Left lobe of liver (tissue), 2 donors: Measurements from ENCODE around the gene PRR15L. TPM values are rescaled to one million over a fixed set of nuclear protein-coding genes. Genes with fewer than 3 reads are reported as not detected.
A peak's percentile ranks its signal among the peaks of the same experiment; 100 is the strongest.
"Not testable (repeated sequence)": the region's sequence is repeated elsewhere in the genome, so short reads cannot be mapped to it uniquely, and the experiment has no call there.

Experiments used
- ATAC-seq: fragments of 200-7000 bp; cut with Tn5 transposase; one replicate; pipeline ENCODE4 v1.9.1; 2020; ENCODE audit warnings: mild to moderate bottlenecking, moderate library complexity
- DNase-seq: peaks from one replicate; pipeline ENCODE4 v3.0.0-alpha.2; 2020; ENCODE audit warnings: low spot score
- total RNA-seq: library from RNA; stranded (reverse); gene quantifications from one replicate; pipeline ENCODE4 v1.2.1, GENCODE V29; 2021
- donor health status: DM: no; HTN: no; CAD: no; lungs with moderate emphysema.
- donor health status: DM: no; HTN: yes; CAD: no.

PRR15L gene, protein sequence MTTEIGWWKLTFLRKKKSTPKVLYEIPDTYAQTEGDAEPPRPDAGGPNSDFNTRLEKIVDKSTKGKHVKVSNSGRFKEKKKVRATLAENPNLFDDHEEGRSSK
- 1.3 TPM for total RNA-seq

DNA sequence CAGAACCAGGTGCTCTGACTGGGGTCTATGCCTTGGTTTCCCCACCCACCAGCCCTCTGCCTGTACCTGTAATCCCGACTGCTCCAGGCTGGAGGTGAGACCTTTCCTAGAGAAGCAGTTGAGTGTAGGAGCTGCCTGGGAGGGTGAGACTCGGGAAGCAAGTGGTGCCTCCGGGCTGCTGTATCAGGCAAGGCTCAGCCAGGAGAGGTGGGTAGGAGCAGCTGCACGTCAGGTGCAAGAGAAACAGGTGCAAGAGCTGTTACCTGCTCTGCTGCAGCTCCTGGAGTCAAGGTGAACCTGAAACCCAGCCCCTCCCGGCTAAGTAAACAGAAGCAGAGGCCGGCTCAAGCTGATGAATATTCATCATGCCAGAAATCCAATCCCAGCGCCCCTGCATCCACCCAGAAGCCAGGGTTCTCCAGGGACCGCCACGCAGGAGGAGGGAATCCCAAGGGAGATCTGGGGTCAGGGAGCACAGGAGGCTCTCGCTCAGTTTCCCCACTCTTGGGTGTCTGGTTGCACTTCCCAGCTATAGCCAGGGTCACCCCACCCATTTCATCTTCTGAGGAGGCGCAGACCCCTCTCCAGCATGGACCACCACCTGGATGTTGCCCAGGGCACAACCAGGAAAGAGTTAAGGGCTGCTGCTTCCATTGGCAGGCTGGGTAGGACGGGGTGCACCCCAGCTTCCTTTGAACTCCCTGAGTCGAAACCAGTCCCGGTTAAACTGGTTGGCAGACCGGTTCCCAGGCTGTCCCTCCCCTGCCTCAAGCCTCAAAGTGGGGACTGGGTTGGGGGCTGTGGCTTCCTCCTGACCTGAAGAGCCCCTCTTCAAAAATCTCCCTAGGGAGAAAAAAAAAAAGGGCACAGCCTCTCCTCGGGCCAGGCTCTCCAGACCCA, at the start of gene PRR15L:
Gene PRR15L, minus strand, starts transcription at position 293 of the 900 bp plus-strand sequence. CDS start 4,649 bp downstream, outside the sequence.
- DNase-seq (no peak), ATAC-seq (peak; percentile 46)

DNA sequence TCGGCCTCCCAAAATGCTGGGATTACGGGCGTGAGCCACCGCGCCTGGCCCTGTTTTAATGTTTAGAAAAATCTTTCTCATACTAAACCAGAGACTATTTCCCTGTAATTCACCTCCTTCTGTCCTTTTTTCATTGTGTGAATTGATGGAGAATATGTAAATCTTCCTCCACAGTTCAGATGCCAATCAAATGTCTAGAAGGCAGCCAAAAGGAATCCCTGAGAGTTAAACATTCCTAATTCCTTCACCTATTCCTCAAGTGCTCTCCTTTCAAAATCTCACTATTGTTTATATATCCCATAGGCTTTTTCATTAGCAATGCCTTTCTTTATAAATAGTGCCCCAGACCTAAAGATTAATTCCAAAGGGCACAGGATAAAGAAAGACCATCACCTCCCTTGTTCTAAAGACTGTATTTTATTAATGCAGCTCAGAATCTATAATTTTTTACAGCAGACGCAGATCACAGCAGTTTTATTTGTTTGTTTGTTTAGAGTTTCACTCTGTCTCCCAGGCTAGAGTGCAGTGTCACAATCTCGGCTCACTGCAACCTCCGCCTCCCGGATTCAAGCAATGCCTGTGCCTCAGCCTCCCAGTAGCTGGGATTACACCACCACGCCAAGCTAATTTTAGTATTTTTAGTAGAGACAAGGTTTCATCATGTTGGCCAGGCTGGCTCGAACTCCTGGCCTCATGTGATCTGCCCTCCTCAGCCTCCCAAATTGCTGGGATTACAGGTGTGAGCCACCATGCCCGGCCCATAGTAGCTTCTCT, 49.4 kb upstream of the PRR15L start:
- ATAC-seq, result no peak
- no peak for DNase-seq

DNA sequence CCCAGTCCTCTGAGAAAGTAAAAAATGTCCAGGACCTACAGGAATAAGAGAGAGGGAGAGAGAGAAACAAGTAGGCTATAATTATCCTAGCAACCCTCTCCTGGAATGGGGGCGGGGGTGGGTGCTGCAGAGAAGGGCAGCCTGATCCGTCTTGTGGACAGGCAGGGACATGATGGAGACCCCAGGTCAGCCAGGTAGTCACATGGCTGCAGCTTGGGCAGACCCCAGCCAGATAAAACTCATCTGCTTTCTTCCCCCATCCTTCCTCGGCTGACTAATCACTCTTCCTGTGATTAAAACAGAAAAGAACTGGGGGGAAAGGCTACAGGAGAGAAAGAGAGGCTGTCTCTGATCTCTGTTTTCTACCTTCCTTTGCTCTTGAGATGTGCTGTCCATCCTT, 47.3 kb upstream of the PRR15L start:
- DNase-seq, result no peak

DNA sequence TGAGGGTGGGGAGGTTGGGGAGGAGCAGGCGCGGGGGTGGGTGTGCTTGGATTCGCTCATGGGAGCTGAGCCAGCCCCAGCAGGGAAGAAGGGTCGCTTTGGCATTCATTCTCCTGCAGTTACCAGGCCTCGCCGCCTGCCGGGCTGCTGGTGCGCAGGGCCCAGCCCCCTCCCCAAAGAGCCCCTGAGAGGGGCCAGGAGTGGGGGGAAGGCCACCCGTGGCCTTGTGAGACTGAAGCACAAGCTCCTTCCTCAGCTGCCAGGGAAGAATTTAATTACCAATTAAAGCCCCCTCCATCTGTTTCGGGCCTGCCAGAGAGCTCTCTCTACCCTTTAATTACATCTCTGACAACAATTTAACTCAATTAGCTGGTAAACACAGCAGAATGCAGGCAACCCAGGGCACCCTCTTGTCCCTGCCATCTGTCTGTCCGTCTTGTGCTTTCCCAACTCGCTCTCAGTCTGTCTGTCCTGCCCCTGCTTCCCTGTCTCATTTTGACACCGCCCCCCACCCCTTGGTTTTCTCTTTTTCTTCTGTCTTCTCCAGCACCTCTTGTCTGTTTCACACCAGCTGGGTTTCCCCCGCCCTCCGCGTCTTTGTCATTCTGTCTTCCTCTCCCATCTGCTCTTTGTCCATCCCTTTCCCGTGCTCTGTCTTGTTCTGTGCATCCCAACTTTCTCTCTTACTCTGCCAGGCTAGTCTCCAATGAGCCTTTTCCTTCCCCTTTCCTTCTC, 45.9 kb upstream of the PRR15L start:
- DNase-seq (no peak), ATAC-seq (no peak)

More for the DNA sequence above, 47.3 kb upstream of the PRR15L start:
- no peak for ATAC-seq

DNA sequence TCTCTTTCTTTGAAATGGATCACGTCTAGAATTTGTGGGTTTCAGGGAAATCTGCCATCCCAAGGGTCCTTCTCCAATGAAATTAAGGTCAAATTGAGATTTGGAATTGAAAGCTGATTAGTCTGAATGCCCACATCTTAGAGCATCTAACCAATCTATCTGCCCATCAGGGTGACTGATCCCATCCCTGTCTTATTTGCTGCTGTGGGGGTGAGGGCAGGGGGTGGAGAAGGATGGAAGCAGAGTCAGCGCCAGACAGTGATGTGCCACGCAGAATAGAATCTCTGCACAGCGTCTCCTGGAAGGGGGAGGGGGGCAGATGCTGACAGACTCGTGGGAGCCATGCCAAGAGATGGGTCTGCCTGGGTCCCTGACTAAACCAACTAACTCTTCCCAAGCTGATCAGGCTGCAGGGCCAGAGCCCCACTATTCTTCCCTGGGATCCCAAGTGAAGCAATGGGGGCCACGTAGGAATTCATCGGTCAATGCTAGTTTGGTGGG, 45.3 kb upstream of the PRR15L start:
- DNase-seq (no peak), ATAC-seq (no peak)

DNA sequence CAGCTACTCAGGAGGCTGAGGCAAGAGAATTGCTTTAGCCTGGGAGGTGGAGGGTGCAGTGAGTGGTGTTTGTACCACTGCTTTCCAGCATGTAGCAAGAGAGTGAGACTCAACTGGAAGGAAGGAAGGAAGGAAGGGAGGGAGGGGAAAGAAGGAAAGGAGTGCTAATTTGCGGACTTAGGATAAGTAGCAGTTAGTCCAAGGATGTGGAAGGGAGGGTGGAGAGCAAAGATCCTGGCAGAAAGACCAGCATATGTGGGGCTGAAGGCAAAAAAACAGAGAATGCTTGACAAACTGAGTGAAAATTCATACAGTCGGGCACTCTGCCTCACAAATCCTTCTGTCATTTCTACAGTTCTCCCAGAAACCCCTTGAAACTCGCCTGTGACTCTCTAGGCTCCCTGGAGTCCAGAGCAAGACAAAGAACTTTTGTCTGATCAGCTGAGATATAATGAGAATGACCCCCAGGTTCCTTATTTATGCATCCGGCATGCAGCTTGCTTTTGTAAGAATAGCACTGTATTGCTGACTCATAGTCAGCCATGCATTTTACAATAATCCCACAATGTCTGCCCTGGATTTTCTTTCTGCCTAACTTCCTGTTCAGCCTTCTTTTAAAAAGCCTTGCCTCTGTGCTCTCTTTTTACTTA, 44.7 kb upstream of the PRR15L start:
- peak; percentile 50 for ATAC-seq
- DNase-seq, result no peak

DNA sequence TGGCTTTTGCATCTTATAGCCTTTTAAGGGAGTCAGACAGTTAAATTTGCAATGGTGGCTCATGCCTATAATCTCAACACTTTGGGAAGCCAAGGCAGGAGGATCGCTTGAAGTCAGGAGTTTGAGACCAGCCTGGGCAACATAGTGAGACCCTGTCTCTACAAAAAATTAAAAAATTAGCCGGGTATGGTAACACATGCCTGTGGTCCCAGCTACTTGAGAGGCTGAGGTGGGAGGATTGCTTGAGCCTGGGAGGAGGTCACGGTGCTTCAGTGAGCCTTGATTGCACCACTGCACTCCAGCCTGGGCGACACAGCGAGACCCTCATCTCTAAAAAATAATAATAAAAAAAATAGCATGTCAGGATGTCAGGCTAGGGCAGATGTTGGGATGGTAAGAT, 44.0 kb upstream of the PRR15L start:
- ATAC-seq, DNase-seq: not testable (repeated sequence)

DNA sequence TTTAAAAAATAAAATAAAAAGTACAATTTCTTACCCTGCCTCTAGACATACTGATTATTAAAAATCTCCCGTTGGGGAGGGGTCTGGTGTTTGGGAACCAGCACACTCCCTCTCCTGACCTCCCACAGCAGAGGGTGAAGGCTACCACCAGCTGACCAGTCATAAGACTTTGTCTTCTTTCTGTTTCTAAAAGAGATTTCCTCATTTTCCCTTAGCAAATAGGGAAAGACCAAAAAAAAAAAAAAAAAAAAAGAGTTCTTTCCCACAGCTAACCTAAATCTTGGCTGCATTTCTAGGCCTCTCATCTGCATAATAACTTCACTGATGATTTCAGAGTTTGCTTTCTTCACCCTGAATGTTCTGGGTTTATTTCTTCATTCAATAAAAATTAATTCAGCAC, 43.5 kb upstream of the PRR15L start:
- ATAC-seq (no peak), DNase-seq (no peak)

DNA sequence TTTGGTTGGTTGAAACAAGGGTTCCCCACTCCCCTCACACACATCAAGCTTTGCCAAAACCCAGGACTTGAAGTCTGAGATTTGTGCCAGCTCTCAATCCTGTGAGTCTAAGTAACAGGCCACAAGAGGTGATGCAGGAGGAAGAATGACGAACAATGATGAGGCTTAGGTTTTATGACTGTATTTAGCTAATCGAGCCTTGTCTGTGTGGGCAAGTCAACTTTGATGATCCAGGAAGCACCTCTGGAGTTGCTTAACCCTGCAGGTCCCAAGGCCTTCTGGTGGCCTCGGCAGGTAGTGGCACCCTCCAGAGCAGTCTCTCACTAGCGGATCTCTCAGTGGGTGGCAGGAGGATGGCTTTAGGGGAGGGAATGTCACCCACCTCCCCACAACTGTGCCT, 41.9 kb upstream of the PRR15L start:
- no peak for ATAC-seq
- DNase-seq, result no peak

DNA sequence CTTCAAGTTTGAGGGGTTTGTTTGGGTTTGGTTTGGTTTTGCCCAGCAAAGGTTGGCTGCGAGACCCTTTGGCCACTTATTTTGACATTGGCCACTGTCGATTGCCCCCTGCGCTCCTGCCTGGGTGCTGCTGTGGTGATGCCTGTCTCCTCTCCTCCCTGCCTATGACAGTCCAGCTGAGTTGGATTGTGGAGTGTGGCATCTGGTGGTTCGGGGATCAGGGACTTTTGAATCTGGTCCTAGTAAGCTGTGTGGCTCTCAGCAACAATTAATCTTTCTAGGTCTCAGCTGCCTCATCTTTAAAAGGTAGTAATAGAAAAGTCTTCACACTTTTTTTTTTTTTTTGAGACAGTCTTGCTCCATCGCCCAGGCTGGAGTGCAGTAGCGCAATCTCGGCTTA, 40.4 kb upstream of the PRR15L start:
- ATAC-seq, result no peak

DNA sequence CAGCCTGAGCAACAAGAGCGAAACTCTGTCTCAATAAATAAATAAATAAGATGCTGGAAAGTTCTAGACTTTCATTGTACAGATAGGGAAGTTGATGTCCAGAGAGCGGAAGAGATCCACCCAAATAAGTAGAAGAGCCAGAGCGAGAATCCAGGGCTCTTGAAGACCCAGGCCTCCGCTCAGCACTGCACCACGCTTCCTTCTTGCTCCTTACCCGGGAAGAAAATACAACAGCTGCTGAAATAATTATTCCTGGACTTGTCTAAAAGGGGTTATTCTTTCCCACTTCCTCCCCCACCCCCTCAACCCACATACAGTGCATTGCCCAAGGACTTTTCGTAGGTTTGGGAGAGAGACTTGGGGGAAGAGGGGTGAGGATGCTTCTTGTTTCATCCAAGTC, 39.9 kb upstream of the PRR15L start:
- ATAC-seq (peak; percentile 32), DNase-seq (no peak)

More for the DNA sequence above, 40.4 kb upstream of the PRR15L start:
- DNase-seq, result no peak

DNA sequence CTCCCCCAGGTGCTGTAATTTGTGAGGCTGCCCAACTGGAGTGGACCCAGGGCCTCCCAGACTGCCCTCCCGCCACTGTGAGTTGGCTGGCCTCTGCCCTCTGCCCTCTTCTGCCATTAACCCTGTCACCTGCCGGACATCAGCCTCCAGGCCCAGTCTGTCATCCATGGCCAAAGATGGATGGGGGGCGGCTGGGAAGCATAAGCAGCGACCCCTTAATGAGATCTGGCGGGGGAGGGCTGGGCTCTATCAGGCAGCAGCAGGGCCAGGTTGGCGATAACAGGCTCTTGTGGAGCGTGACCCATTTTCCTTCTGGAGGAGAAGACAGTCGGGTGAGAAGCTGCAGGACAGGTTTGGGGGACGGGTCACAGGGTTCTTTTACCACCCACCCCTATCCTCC, 38.5 kb upstream of the PRR15L start:
- ATAC-seq (no peak), DNase-seq (no peak)

DNA sequence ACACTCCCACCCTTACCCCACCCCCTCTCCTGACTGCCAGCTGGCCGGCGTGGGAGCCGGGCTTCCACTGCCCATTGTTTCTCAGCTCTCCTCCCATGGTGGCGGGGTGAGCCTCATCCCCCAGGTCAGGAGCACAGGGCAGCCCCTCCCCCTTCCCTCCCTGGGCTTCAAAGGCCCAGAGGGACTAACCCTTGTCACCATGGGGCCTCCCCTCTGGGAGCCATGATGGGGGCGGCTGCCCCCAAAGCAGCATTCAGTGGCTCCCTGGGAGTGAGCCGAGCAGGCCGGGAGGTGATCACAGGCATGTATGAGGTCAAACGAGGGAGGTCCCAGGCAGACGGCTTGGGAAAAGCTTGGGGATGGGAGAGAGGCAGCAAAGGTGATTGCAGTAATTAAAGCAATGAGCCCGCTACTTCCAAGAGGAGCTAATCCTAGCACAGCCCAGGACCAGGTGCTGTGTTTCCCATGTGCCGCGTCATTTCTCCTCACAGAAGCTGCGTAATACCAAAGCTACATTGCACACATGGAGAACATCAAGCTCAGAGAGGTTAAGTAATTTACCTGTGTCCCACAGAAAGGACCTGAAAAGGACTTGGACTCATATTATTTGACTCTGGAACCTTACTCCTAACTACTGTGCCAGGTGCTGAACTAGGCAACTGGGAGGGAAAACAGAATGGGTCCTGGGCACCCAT, 37.7 kb upstream of the PRR15L start:
- DNase-seq, result no peak
- no peak for ATAC-seq

DNA sequence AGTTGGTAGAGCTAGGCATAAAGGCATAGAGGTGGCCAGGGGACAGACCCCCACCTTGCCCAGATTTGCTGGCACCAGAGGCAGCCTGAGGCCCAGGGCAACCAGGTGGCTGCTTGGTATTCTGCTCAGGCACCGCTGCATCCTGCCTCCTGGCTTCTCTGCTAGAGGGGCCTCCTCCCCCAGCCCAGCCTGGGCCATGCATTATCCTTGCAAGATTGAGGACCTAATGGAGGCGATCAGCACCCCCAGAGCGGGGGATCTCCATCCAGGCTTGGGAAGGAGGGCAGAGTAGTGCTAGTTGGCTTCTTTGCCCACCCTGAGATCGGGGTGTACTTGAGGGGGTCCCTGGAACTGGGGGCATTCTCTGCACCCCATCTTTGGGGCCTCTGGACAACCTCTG, 37.0 kb upstream of the PRR15L start:
- ATAC-seq (no peak), DNase-seq (no peak)

DNA sequence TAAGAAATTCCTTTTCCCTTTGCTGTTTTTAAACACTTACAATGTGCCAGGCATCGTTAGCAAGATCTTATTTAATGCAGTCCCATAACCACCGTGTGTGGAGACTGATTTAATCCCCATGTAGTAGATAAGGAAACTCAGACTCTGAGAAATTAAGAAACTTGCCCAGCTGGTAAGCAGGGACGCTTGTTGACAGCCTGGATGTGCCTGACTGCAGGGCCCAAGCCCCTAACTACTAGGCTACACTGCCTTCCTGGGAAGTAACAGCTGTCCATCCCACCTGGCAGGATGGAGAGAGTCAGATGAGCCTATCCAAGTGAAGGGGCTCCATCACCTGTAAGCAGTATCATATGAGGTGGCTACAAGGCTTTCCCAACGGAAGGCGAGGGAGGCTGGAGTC, 36.3 kb upstream of the PRR15L start:
- DNase-seq (no peak), ATAC-seq (no peak)

DNA sequence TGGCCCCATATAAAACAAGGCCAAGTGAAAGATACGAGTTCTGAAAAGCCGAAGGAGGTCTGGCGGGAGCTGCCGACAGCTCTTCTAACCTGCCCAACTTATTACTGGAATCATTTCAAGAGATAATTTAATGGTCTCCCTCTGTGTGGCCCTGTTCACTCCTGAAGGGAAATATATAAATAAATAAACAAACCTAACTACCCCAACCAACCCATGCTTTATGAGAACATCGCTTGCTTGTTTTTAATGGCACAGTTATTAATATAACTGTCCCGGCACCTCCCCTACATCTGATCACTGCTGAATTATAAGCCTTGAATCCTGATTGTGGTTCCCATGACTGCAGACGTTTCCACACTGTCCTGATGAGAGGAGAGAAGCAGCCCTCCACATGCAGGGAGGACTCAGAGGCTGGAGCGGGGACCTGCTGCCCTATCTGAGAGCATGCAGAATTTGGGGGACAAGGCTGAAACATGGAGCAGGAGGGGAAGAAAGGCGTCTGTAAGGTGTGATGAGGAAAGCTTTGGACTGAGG, 35.4 kb upstream of the PRR15L start:
- DNase-seq, result no peak
- no peak for ATAC-seq

DNA sequence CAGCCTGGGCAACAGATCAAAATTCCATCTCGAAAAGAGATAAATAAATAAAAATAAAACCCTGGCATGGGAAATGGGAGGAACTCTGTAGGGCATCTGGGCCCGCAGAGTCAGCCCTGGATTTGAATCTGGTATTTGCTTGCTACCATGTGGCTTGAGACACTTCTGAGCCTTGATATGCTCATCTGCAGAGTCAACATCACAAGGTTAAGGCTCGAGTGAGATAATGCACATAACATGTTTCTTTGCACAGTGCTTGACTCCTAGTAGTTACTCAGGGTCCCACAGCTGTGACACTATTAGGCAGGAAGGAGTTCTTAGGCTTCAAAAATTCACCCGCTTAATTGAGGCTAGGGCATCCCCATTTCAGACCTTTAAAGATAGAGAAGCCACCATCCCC, 34.5 kb upstream of the PRR15L start:
- no peak for ATAC-seq

DNA sequence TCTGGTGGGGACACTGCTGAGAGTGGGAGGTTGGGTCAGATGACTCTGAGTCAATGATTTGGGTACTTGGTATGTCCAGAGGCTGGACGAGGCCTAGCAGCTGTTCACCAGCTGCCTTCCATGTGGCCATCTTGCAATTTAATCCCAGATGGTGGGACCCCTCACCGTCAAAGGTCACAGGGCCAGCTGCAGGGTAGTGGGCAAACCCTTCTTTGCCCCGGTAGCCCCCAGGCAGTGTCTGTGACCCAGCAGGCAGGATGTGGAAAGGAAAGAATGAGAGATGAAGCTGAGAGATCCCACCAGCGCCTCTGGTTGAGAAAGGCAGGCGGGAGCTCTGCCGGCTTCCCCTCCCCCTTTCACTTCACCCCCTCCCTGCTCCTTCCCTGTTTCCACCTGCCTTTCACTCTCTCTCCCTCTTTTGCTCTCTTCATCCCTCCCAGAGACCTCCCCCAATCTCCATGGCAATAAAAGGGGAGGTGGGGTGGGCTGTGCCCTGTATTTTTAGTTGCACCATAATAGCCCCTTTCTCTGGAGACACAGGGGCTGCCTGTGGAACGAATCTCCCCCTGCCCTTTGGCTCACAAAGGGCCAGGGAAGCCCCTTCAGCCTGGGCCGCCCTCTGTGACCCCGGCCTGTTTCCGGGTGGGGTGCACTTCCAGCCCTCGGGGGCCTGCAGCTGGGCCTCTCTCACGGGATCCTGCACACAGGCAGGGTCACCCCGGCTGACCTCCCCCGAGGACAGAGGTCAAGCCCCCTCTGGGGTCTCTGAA, 33.5 kb upstream of the PRR15L start:
- ATAC-seq (no peak), DNase-seq (no peak)

More for the DNA sequence above, 34.5 kb upstream of the PRR15L start:
- DNase-seq, result no peak

DNA sequence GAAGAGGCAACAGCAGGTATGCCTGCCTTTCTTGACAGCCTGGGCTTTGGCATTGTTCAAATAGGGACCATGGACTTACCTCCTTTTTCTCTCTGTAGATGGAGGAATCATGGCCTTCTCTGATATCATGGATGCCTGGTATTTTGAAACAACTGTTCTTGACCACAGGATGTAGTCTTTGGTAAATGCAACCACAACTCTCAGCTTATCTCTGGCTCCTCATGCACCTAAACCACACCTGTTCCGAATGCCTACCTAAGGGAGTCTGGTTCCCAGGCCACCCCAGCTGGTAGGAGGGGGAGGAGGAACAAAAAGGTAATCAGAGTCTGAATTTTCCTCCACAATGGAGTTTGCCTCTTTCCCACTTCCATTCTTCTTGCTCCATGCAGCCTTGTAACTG, 32.0 kb upstream of the PRR15L start:
- DNase-seq (no peak), ATAC-seq (no peak)
